Measurements from ENCODE around the gene UPP2. TPM values are rescaled to one million over a fixed set of nuclear protein-coding genes. Genes with fewer than 3 reads are reported as not detected.

UPP2 gene
- total RNA-seq, 1 donor from 2014 or later = 1.7 TPM

- DNase-seq = no peak
Observed at GRCh38 chr2:158112992-158113391, 11.3 kb downstream of the UPP2 start.

GRCh38 chr2:158113741-158114295 is 12.1 kb downstream of the UPP2 start:
- DNase-seq = no peak

- no peak for DNase-seq
Observed at GRCh38 chr2:158114516-158114915, 12.8 kb downstream of the UPP2 start.

DNA sequence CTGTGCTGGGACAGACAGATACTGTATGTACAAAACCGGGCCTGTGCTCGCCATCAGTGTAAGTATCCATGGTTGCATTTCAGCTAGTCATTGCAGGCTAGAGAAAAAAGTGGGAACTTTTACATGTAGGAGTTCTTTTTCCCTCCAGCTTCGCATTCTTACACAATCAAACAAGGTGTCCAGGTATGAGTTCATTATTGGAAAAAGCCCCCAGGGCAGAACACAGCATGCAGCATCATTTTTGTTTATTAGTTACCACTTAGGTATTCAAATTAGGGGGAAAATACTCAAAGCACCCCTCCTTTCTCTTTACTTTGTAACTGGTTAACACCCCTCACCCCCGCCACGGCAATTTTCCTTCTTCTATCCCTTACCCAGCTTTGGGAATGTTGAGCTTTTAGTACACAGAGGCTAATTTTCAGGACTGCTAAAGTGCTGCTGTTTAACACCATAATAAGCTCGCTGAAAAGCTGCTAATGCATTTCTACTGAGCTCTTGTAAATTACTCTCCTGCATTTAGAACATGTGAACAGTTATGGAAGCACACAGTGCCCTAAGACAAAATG is 13.6 kb downstream of the UPP2 start:
- no peak for DNase-seq

- no peak for DNase-seq
Observed at GRCh38 chr2:158116936-158117335, 15.3 kb downstream of the UPP2 start.

DNA sequence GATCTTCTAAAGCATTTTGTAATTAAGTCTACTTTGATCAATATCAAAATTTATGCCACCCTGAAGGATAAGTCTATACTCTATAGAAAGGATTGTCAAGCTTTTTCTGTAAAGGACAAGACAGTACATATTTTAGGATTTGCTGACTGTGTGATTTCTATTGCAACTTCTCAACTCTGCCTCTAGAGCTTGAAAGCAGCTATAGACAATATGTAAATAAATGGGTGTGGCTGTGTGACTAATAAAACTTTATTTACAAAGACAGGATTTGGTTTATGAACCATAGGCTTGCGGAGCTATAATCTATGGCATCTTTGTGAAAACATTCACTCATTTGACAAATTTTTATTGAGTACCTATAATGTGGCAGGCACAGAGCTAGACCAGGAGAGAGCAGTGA is 18.4 kb downstream of the UPP2 start:
- no peak for DNase-seq

GRCh38 chr2:158120664-158121641 is 19.3 kb downstream of the UPP2 start:
- no peak for DNase-seq

GRCh38 chr2:158124896-158125295 is 23.2 kb downstream of the UPP2 start:
- no peak for DNase-seq

DNA sequence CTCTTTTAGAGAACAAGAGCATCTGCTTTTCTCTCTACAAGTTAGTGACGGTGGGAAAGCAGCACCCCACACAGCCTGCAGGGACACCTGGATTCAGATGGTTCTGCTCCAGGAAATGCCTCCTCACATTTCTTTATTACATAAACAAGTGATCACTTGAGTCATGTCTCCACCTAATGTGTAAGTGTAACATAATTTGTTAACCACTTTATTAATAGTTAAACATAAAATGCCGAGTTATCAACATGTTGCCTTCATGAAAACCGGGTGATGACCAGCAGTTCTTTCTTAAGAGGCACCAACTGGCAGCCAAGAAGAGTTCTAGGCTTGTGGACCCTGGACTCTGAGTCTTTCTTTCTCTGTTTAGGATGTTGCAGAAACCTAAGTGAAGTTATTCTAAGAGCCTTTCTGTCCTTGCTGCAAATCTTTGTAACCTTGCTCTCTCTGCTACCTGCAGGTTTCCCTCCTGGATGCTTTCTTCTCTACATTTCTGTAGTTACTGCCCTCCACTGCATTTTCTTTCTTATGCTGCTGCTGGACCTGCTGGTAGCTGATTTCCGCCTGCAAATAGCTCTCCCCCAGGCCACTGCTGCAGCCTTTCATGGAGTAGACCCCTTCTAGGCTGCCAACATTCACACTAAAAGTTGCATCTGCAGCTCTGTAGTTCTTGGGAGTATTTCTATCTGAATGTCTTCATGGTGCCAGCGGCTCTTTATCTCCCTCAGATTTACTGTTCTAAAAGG is 24.3 kb downstream of the UPP2 start:
- DNase-seq = no peak

DNA sequence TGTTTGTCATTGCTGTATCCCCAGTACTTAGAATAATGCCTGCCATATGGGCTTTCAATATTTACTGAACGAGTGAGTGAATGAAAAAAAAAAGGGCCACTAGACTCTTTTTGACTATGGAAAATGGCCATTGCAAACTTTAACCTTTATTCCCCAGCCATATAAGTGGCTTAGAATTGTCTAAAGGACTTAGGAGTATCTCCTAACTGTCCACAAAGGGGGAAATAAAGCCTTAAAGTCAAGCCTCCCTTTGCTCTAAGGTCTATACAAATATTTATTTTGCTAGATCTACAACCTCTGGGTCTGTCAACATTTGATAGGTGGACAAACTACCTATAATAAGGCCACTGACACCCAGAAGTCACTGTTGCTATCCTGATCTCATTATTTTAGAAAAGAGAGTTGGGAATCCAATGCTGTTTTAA is 25.7 kb downstream of the UPP2 start:
- DNase-seq = no peak

DNA sequence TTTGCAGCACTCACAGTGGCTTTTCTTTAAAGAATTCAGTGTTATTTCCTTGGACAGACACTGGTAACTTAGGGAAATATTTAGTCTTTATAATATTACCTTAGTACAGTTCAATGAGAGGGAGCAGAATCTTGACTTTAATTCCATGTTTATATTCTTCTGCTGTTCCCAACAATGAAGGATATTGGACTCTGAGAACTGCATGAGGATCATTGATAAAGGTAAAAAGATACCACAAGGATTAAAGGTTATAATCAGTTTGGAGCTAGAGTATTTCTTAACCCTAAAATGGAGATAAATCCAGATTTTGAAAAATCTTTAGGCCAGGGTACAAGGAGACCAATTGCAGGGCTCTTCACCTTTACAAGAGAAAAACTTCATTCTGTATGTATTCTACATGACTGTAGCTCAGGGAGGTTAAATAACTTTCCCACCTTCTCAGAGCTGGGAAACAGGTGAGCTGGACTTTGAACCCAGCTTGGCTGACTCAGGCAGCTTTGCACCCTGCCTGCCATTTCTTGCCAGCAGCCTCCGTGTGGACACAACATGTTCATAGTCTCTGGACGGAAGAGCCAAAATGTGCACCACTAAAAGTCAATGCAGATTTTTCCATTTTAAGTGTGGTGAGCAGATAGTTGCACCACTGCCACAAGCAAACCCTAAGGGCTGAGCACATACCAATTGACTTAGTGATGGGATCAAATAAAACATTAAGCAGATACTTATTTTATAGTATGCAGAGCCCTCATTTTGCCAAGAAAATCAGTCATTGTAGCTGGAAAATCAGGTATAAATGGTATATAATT is 26.7 kb downstream of the UPP2 start:
- DNase-seq = no peak

DNA sequence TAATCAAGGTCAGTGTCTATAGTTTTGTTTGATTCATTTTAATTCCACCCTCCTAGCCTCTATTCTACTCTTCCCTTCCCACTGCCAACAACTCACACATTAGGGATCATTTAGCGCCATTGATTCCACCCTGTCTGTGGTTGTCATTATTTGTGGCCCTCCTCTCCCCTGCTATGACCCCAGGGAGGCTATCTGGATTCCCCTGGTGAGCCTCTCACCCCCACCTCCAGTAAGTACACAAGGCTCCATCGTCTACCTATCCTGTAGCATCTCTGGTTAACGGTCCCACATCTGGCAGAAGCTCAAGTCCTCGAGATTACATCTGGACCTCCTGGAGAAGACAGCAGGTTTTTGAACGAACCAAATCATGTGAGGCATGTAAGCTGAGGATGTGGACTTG is 27.4 kb downstream of the UPP2 start:
- DNase-seq = no peak

GRCh38 chr2:158130832-158131473 is 29.3 kb downstream of the UPP2 start:
- no peak for DNase-seq

DNA sequence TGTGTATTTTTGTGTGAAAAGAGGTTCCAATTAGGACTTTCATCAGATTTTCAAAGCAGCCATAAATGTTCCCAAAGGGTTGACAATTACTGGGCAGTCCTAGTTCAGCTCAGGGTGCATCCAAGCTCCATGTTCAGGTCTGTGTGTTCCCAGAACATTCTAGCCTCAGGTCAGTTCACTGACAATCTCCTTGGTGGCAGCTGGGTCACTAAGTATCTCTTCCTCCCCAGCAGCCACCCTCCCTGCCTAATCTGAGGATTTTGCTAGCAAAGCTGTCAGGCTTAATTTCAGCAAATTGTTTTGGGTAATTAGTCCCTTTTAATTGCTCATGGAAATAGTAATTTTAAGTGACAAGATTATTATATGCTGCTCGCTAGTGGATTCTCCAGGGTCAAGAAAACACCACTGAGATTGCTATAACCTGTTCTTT is 29.8 kb downstream of the UPP2 start:
- DNase-seq = no peak

GRCh38 chr2:158131919-158132566 is 30.4 kb downstream of the UPP2 start:
- DNase-seq = no peak

DNA sequence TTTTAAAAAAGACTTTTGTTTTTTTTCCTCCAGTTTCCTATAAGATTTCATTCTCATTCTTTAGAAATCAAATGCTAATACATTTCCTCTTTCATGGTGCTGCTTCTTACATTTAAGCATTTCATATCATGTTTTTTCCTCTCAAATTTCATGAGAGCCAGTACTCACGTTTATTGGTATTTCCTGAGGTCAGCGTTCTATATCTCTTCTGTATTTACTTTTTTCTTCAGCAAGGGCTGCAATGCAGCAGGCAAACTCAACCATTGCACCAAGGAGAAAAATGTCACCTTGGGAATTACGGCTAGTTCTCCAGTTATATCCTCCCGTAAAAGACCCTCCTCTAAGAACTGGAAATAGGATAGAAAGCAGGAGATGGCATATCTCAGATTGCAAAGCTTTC is 32.4 kb downstream of the UPP2 start:
- no peak for DNase-seq

DNA sequence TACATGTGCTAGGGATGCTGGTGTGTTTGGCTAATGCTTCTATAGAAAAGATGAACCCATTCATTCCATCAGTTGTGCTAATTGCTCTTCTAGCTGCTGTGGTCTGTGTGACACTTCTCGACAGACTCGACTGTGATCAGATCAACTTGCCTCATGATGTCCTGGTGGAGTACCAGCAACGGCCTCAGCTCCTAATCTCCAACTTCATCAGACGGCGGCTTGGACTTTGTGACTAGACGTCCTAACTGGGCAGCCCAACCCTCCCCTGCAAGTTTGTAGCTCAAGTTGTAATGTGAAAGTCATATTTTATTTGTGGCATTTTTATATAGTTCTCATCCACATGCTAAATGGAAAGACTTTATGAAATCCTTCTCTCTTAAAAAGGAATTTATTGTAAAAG is 33.0 kb downstream of the UPP2 start:
- DNase-seq = no peak

GRCh38 chr2:158135096-158135495 is 33.4 kb downstream of the UPP2 start:
- no peak for DNase-seq

- no peak for DNase-seq
Observed at GRCh38 chr2:158138255-158138654, 36.6 kb downstream of the UPP2 start.

- no peak for DNase-seq
Observed at GRCh38 chr2:158140201-158140600, 38.5 kb downstream of the UPP2 start.

DNA sequence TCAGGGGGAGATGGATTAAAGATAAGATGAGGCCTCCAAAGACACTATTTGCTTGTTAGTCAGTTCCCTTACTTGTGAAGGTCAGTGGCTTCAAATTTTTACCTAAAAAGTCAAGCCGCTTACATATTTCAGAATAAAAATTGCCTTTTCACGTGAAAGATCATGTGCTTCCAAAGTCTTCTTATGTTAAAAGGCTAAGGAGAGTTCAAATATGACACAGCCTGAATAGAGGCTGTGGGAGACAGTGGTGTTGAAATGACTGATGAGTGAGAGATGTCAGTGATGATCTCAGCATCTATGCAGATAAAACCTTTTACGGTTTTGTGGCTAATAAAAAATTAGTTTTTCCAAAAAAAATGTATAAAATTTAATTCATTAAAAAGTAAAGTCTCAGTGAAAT is 40.5 kb downstream of the UPP2 start:
- DNase-seq = no peak

All from occipital lobe (tissue), 2 donors.